GM21717 (cell line): ENCODE data around the gene THRB.

ENCODE experiments used
- ATAC-seq: cut with Tn5 transposase; IDR thresholded peaks from one replicate; pipeline ENCODE4 v1.9.1; 2021; ENCODE audit warnings: mild to moderate bottlenecking, moderate library complexity; ENCODE audit not compliant: unreplicated experiment

Gene THRB

GRCh38 chr3:24318677-24319287 is 175.9 kb downstream of the THRB start:
- ATAC-seq: no peak

GRCh38 chr3:24316887-24317383 is 177.7 kb downstream of the THRB start:
- no peak for ATAC-seq

- ATAC-seq: no peak
Observed at GRCh38 chr3:24315971-24316370, 178.7 kb downstream of the THRB start.

- no peak for ATAC-seq
Observed at GRCh38 chr3:24315356-24315755, 179.3 kb downstream of the THRB start.

GRCh38 chr3:24311881-24312280 is 182.8 kb downstream of the THRB start:
- no peak for ATAC-seq

- no peak for ATAC-seq
Observed at GRCh38 chr3:24310887-24311286, 183.8 kb downstream of the THRB start.

- no peak for ATAC-seq
Observed at GRCh38 chr3:24306518-24306917, 188.1 kb downstream of the THRB start.

- no peak for ATAC-seq
Observed at GRCh38 chr3:24305795-24306467, 188.7 kb downstream of the THRB start.

- no peak for ATAC-seq
Observed at GRCh38 chr3:24303057-24303754, 191.4 kb downstream of the THRB start.

GRCh38 chr3:24302396-24302795 is 192.3 kb downstream of the THRB start:
- ATAC-seq: no peak

GRCh38 chr3:24300949-24301348 is 193.7 kb downstream of the THRB start:
- no peak for ATAC-seq

- no peak for ATAC-seq
Observed at GRCh38 chr3:24299806-24300626, 194.6 kb downstream of the THRB start.

GRCh38 chr3:24299246-24299805 is 195.3 kb downstream of the THRB start:
- ATAC-seq: no peak

GRCh38 chr3:24296441-24297205 is 198.0 kb downstream of the THRB start:
- ATAC-seq: no peak

- no peak for ATAC-seq
Observed at GRCh38 chr3:24294150-24294549, 200.5 kb downstream of the THRB start.

- no peak for ATAC-seq
Observed at GRCh38 chr3:24291646-24292045, 203.0 kb downstream of the THRB start.

GRCh38 chr3:24290596-24290995 is 204.1 kb downstream of the THRB start:
- ATAC-seq: no peak

- ATAC-seq: no peak
Observed at GRCh38 chr3:24288496-24289236, 206.0 kb downstream of the THRB start.

- ATAC-seq: no peak
Observed at GRCh38 chr3:24287755-24288450, 206.7 kb downstream of the THRB start.
